Body of pancreas (tissue), 4 donors: Measurements from ENCODE around the gene TCEANC.
"Not testable (repeated sequence)": the region's sequence is repeated elsewhere in the genome, so short reads cannot be mapped to it uniquely, and the experiment has no call there.

ENCODE experiments used
- CTCF ChIP-seq, 7 experiments: fragments of 450-650 bp in 4 of 7; fragments of 200-600 bp in 3 of 7; sonication (generic) in 3 of 7; IDR thresholded peaks; one replicate each; pipeline ENCODE4 v1.5.1; 2016 to 2019; ENCODE audit warnings: antibody characterized with exemption in 7 of 7
- POLR2A ChIP-seq, 3 donors: fragments of 450-650 bp; IDR thresholded peaks; one replicate each; pipeline ENCODE4 v1.6.1; 2016; ENCODE audit warnings: antibody characterized with exemption in 3 of 3, mild to moderate bottlenecking in 2 of 3

DNA sequence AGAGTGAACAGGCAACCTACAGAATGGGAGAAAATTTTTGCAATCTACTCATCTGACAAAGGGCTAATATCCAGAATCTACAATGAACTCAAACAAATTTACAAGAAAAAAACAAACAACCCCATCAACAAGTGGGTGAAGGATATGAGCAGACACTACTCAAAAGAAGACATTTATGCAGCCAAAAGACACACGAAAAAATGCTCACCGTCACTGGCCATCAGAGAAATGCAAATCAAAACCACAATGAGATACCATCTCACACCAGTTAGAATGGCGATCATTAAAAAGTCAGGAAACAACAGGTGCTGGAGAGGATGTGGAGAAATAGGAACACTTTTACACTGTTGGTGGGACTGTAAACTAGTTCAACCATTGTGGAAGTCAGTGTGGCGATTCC lies 11.3 kb upstream of the TCEANC start:
- TF ChIP-seq POLR2A, CTCF (IDR thresholded peaks at IDR 0.05): not testable (repeated sequence)
